Measurements from ENCODE around the gene PPAT. TPM values are rescaled to one million over a fixed set of nuclear protein-coding genes. Genes with fewer than 3 reads are reported as not detected.
"Not testable (repeated sequence)": the region's sequence is repeated elsewhere in the genome, so short reads cannot be mapped to it uniquely, and the experiment has no call there.

The PPAT gene
- total and polyA plus RNA-seq, 8 donors, result 1.3 to 13.6 (median 3.2) TPM; not detected in 1

GRCh38 chr4:56460085-56460484 lies 24.7 kb upstream of the PPAT start:
- no peak for DNase-seq
- H3K27me3 ChIP-seq, result no peaks in the 10 kb centered on the region
- H3K27ac ChIP-seq, result no peak overlapping the region
- no peaks in the 10 kb centered on the region for H3K9me3 ChIP-seq
- intact Hi-C loops (cut with DNase I; ENCODE audit: low total_unique reads), result no loop called here
- H3K4me1 ChIP-seq, result peaks cover 2 to 13% (median 7%) of the 10 kb centered on the region in 4 donors
- H3K36me3 ChIP-seq, result peaks cover 7 to 73% (median 59%) of the 10 kb centered on the region in 4 donors
- TF ChIP-seq POLR2A (IDR thresholded peaks at IDR 0.05) (no peak), EP300 (IDR thresholded peaks at IDR 0.05) (no peak), POLR2AphosphoS5 (IDR thresholded peaks at IDR 0.05) (no peak)
- TF ChIP-seq, protein P1, sequence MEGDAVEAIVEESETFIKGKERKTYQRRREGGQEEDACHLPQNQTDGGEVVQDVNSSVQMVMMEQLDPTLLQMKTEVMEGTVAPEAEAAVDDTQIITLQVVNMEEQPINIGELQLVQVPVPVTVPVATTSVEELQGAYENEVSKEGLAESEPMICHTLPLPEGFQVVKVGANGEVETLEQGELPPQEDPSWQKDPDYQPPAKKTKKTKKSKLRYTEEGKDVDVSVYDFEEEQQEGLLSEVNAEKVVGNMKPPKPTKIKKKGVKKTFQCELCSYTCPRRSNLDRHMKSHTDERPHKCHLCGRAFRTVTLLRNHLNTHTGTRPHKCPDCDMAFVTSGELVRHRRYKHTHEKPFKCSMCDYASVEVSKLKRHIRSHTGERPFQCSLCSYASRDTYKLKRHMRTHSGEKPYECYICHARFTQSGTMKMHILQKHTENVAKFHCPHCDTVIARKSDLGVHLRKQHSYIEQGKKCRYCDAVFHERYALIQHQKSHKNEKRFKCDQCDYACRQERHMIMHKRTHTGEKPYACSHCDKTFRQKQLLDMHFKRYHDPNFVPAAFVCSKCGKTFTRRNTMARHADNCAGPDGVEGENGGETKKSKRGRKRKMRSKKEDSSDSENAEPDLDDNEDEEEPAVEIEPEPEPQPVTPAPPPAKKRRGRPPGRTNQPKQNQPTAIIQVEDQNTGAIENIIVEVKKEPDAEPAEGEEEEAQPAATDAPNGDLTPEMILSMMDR (IDR thresholded peaks at IDR 0.05), result no peak
- H3K4me3 ChIP-seq, result no peak overlapping the region
- 76 to 87% (median 81%) methylated on average over 3 of the region's 3 CpGs for WGBS, 5 donors

DNA sequence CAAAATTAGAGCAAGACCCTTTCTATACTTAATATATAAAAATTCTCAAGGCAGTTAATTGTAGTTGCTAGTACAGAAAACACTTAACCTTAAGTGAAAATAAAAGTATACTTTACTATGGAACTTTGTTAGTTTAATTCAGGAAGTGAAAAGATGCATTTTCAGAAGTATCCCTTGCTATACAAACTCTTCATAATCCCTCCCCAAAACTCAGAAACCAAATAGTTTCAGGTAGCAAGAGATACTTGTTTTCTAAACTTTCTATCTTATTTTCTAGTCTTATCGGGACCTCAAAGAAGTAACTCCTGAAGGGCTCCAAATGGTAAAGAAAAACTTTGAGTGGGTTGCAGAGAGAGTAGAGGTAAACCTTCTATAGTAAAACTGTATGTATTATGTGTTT lies 14.9 kb upstream of the PPAT start:
- Histone ChIP-seq H3K27me3 (no peaks in the 10 kb centered on the region), H3K27ac (no peak overlapping the region), H3K4me1 (no peaks in the 10 kb centered on the region), H3K9me3 (no peaks in the 10 kb centered on the region), H3K36me3 (peaks cover 11 to 76% (median 69%) of the 10 kb centered on the region in 4 donors), H3K4me3 (no peak overlapping the region)
- intact Hi-C loops (cut with DNase I; ENCODE audit: low total_unique reads), result no loop called here
- WGBS, 5 donors, result 88 to 100% (median 96%) methylated on average over 1 of the region's 1 CpG
- no peak for DNase-seq
- TF ChIP-seq, protein P1 (IDR thresholded peaks at IDR 0.05), result no peak
- TF ChIP-seq EP300 (IDR thresholded peaks at IDR 0.05) (no peak), POLR2AphosphoS5 (IDR thresholded peaks at IDR 0.05) (no peak), POLR2A (IDR thresholded peaks at IDR 0.05) (no peak)

DNA sequence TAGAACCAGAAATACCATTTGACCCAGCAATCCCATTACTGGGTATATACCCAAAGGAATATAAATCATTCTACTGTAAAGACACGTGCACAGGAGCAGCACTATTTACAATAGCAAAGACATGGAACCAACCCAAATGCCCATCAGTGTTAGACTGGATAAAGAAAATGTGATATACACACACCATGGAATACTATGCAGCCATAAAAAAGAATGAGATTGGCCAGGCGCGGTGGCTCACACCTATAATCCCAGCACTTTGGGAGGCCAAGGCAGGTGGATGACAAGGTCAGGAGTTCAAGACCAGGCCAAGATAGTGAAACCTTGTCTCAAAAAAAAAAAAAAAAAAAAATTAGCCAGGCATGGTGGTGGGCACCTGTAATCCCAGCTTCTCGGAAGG lies 14.1 kb upstream of the PPAT start:
- H3K27ac ChIP-seq; H3K27me3 ChIP-seq; intact Hi-C loops (cut with DNase I; ENCODE audit: low total_unique reads); DNase-seq; H3K9me3 ChIP-seq; H3K4me1 ChIP-seq; H3K4me3 ChIP-seq: not testable (repeated sequence)
- 94 to 99% (median 98%) methylated on average over 4 of the region's 4 CpGs for WGBS, 5 donors
- H3K36me3 ChIP-seq, result peaks cover 11 to 72% (median 65%) of the 10 kb centered on the region in 4 donors

DNA sequence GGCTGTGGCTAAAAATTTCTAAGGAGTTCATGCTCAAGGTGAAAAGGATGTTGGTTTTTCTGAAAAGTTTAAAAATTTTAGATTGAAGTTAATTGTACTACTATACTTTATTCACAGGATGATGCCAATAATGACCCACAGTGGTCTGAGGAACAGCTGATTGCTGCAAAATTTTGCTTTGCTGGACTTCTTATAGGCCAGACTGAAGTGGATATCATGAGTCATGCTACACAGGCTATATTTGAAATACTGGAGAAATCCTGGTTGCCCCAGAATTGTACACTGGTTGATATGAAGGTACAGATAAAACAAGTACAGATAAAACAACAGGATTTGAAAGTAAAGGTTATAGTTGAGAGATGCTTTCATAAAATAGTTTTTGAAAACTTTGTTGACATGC lies 12.9 kb upstream of the PPAT start:
- no peaks in the 10 kb centered on the region for H3K9me3 ChIP-seq
- intact Hi-C loops (cut with DNase I; ENCODE audit: low total_unique reads), result no loop called here
- TF ChIP-seq POLR2A (IDR thresholded peaks at IDR 0.05), result no peak
- TF ChIP-seq POLR2AphosphoS5 (IDR thresholded peaks at IDR 0.05), result no peak
- TF ChIP-seq EP300 (IDR thresholded peaks at IDR 0.05), result no peak
- TF ChIP-seq, protein P1 (IDR thresholded peaks at IDR 0.05), result no peak
- no peak overlapping the region for H3K27ac ChIP-seq
- H3K27me3 ChIP-seq, result no peaks in the 10 kb centered on the region
- H3K4me3 ChIP-seq, result no peak overlapping the region
- no peak for DNase-seq
- peaks cover 11 to 69% (median 56%) of the 10 kb centered on the region in 4 donors for H3K36me3 ChIP-seq
- H3K4me1 ChIP-seq, result no peaks in the 10 kb centered on the region

DNA sequence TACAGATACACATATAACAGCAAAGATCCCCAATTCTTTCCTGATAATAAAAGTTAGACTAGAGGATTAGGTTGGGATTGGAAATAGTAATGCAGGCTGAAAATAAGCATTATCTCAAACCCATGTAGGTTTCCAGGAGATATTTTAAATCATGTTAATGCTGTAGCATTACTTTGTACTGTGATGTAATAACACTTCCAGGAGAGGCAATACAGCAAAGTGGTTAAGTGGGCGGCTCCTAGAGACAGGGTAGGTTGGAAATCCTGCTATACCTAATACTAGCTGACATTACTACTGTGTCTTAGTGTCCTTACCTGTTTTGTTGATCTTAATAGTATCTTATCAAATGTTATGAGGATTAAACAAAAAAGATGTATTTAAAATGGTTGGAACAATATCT lies 10.3 kb upstream of the PPAT start:
- intact Hi-C loops (cut with DNase I; ENCODE audit: low total_unique reads), result no loop called here
- no peak for TF ChIP-seq POLR2AphosphoS5 (IDR thresholded peaks at IDR 0.05)
- TF ChIP-seq, protein P1 (IDR thresholded peaks at IDR 0.05), result no peak
- TF ChIP-seq EP300 (IDR thresholded peaks at IDR 0.05), result no peak
- no peak for TF ChIP-seq POLR2A (IDR thresholded peaks at IDR 0.05)
- Histone ChIP-seq H3K4me3 (no peak overlapping the region), H3K36me3 (peaks cover 3 to 60% (median 55%) of the 10 kb centered on the region in 4 donors), H3K27me3 (no peaks in the 10 kb centered on the region), H3K27ac (no peak overlapping the region), H3K4me1 (no peaks in the 10 kb centered on the region), H3K9me3 (no peaks in the 10 kb centered on the region)
- DNase-seq, result no peak
- 87 to 100% (median 95%) methylated on average over 1 of the region's 1 CpG for WGBS, 5 donors
